ENCODE measurements around the gene BOLA2B.
"Not testable (repeated sequence)": the region's sequence is repeated elsewhere in the genome, so short reads cannot be mapped to it uniquely, and the experiment has no call there.

GRCh38 chr16:30206252-30206651, 12.8 kb upstream of the BOLA2B start:
- TF ChIP-seq POLR2AphosphoS5, POLR2A (IDR thresholded peaks at IDR 0.05; ENCODE audit: low read depth, low read length): not testable (repeated sequence)
